KMS-11 (cell line): ENCODE measurements around the gene CNTN5.

ENCODE experiments used
- H2AFZ ChIP-seq: fragments of 200-600 bp; sonication (generic); 2 replicates; pipeline ENCODE4 v1.6.1; 2016; ENCODE audit warnings: antibody characterized with exemption, mixed run types, low read depth
- H3K27ac ChIP-seq: fragments of 200-600 bp; sonication (generic); 2 replicates; pipeline ENCODE4 v1.6.1; 2016; ENCODE audit warnings: mild to moderate bottlenecking, mixed run types
- H3K27me3 ChIP-seq: fragments of 200-600 bp; sonication (generic); 2 replicates; pipeline ENCODE4 v1.6.1; 2017; ENCODE audit warnings: mild to moderate bottlenecking, low read depth, mixed run types, moderate library complexity; ENCODE audit not compliant: insufficient read depth
- H3K36me3 ChIP-seq: fragments of 200-600 bp; sonication (generic); 2 replicates; pipeline ENCODE4 v1.6.1; 2017; ENCODE audit warnings: mild to moderate bottlenecking, mixed run types; ENCODE audit not compliant: insufficient read depth
- H3K4me1 ChIP-seq: fragments of 200-600 bp; sonication (generic); 2 replicates; pipeline ENCODE4 v1.6.1; 2016; ENCODE audit warnings: mild to moderate bottlenecking, low read depth, mixed run types; ENCODE audit not compliant: poor library complexity, severe bottlenecking
- H3K4me2 ChIP-seq: fragments of 200-600 bp; sonication (generic); 2 replicates; pipeline ENCODE4 v1.7.0; 2016; ENCODE audit warnings: mild to moderate bottlenecking, mixed run types
- H3K4me3 ChIP-seq: fragments of 200-600 bp; sonication (generic); IDR thresholded peaks from 2 replicates; pipeline ENCODE4 v1.6.1; 2017; ENCODE audit warnings: low read depth, low read length, mixed read lengths; ENCODE audit not compliant: insufficient read depth
- H3K79me2 ChIP-seq: fragments of 200-600 bp; sonication (generic); 2 replicates; pipeline ENCODE4 v1.6.1; 2016; ENCODE audit warnings: low read depth, mixed run types; ENCODE audit not compliant: insufficient read depth
- H3K9ac ChIP-seq: fragments of 200-600 bp; sonication (generic); 2 replicates; pipeline ENCODE4 v1.6.1; 2016; ENCODE audit warnings: mild to moderate bottlenecking, mixed run types
- H4K20me1 ChIP-seq: fragments of 200-600 bp; sonication (generic); 2 replicates; pipeline ENCODE4 v1.6.1; 2016; ENCODE audit warnings: mild to moderate bottlenecking, mixed run types; ENCODE audit not compliant: insufficient read depth
- TF ChIP-seq, protein P1 (sequence below): fragments of 200-600 bp; sonication (generic); conservative IDR thresholded peaks from 2 replicates; pipeline ENCODE4 v1.6.1; 2017; ENCODE audit warnings: low read depth, mild to moderate bottlenecking, antibody characterized with exemption, low read length, moderate library complexity, mixed read lengths

The CNTN5 gene

DNA sequence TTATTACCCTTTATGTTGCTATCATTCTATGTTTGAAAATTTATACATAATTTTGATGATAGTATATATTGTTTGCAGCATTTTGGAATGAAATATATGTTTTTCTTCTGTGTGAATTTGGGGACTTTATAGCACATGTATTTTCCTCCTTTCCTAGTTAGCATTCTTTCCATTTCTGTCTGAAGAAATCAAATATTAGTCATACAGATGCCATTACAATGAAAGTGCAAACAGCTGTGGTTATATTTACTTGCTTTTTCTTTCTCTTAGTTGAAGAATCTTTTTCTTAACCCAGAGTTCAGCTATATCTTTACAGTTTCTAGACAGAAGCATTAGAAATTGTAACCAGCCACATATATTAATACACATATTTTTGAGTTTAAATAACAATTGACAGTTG, 913.3 kb downstream of the CNTN5 start:
- Histone ChIP-seq H3K27ac (no peak overlapping the region), H3K27me3 (no peaks in the 10 kb centered on the region), H3K4me3 (no peak overlapping the region), H3K79me2 (no peaks in the 10 kb centered on the region), H3K4me2 (no peak overlapping the region), H4K20me1 (no peaks in the 10 kb centered on the region), H2AFZ (no peak overlapping the region), H3K36me3 (no peaks in the 10 kb centered on the region), H3K4me1 (no peaks in the 10 kb centered on the region), H3K9ac (no peak overlapping the region)
- TF ChIP-seq, protein P1, sequence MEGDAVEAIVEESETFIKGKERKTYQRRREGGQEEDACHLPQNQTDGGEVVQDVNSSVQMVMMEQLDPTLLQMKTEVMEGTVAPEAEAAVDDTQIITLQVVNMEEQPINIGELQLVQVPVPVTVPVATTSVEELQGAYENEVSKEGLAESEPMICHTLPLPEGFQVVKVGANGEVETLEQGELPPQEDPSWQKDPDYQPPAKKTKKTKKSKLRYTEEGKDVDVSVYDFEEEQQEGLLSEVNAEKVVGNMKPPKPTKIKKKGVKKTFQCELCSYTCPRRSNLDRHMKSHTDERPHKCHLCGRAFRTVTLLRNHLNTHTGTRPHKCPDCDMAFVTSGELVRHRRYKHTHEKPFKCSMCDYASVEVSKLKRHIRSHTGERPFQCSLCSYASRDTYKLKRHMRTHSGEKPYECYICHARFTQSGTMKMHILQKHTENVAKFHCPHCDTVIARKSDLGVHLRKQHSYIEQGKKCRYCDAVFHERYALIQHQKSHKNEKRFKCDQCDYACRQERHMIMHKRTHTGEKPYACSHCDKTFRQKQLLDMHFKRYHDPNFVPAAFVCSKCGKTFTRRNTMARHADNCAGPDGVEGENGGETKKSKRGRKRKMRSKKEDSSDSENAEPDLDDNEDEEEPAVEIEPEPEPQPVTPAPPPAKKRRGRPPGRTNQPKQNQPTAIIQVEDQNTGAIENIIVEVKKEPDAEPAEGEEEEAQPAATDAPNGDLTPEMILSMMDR = no peak

DNA sequence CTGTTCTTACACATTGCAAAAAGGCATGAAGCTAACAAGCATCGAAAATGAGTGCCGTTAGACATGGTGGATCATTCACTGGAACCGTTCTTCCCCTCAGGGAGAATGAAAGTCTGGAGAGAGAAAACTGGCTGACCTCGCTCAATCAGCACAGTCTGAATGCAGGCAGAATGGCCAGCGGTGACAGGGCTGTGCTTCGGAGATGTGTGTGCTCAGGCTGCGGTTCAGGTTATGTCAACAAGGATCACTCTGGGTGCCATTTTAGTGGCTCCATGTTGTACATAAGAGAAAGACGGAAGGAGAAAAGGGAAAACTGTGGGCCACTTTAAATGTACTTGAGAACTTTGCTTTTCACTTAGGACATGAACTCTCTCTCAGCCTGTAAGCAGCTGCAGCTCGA, 916.6 kb downstream of the CNTN5 start:
- Histone ChIP-seq H3K4me3 (no peak overlapping the region), H2AFZ (no peak overlapping the region), H3K27ac (no peak overlapping the region), H3K4me2 (no peak overlapping the region), H3K79me2 (no peaks in the 10 kb centered on the region), H3K36me3 (no peaks in the 10 kb centered on the region), H3K27me3 (no peaks in the 10 kb centered on the region), H3K4me1 (no peaks in the 10 kb centered on the region), H4K20me1 (no peaks in the 10 kb centered on the region), H3K9ac (no peak overlapping the region)
- TF ChIP-seq, protein P1 = no peak

DNA sequence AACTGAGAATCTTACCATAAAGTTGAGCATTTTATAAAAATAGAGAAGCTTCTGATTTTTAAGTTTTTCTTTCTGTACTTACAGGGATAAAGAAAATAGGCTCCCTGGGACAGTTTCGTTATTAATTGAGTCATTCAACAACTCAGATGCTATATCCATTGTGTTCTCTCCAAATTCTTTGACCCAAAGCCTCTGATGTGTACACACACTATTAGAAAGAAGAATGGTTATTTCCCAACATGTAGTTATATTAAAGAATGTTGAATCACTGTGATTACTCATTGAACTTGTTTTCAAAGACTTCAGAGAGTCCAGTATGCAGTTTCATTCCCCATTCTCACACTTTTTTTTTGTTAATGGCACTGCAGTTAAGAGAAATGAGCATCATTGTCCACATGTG, 932.1 kb downstream of the CNTN5 start:
- Histone ChIP-seq H2AFZ (no peak overlapping the region), H3K4me2 (no peak overlapping the region), H3K4me1 (no peaks in the 10 kb centered on the region), H3K4me3 (no peak overlapping the region), H4K20me1 (no peaks in the 10 kb centered on the region), H3K79me2 (no peaks in the 10 kb centered on the region), H3K9ac (no peak overlapping the region), H3K27me3 (no peaks in the 10 kb centered on the region), H3K27ac (no peak overlapping the region), H3K36me3 (no peaks in the 10 kb centered on the region)
- TF ChIP-seq, protein P1 = no peak

DNA sequence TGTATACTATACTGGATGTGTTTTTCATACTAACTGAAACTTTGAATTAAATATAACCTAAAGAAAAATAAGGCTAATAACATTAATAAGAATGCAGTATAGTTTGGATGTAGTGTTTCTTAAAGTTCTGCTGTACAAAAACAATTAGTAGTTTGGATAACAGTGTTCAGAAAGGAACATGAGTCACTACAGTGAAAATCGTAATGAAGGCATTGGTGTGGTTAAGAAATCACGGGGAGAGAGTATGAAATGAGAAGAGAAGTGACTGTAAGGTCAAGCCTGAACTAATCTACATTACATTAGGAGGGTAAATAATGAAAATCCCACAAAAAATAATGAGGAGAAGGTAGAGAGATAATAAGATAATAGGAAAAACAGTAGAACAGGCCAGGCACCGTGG, 939.8 kb downstream of the CNTN5 start:
- no peak overlapping the region for H3K9ac ChIP-seq
- no peak overlapping the region for H3K4me3 ChIP-seq
- H3K27me3 ChIP-seq = no peaks in the 10 kb centered on the region

More for the DNA sequence above, 939.8 kb downstream of the CNTN5 start:
- no peak overlapping the region for H3K4me2 ChIP-seq
- TF ChIP-seq, protein P1 = no peak
- no peaks in the 10 kb centered on the region for H3K4me1 ChIP-seq
- no peak overlapping the region for H2AFZ ChIP-seq
- H3K27ac ChIP-seq = no peak overlapping the region
- no peaks in the 10 kb centered on the region for H4K20me1 ChIP-seq
- no peaks in the 10 kb centered on the region for H3K79me2 ChIP-seq
- no peaks in the 10 kb centered on the region for H3K36me3 ChIP-seq
